Measurements from ENCODE around the gene B3GALT6. TPM values are rescaled to one million over a fixed set of nuclear protein-coding genes. Genes with fewer than 3 reads are reported as not detected.

Gene B3GALT6
- total RNA-seq, 2 donors from 2014 or later: 24.8 to 31.5 TPM

- Mint-ChIP-seq H3K4me1 (no peaks in the 10 kb centered on the region), H3K27me3 (ENCODE audit: insufficient read depth) (no peaks in the 10 kb centered on the region), H3K9me3 (no peaks in the 10 kb centered on the region), H3K27ac (no peak overlapping the region), H3K36me3 (ENCODE audit: low read depth) (peaks cover 28% of the 10 kb centered on the region), H3K4me3 (no peak overlapping the region)
- no peaks in the 10 kb centered on the region for H3K4me1 ChIP-seq (ENCODE audit: control insufficient read depth, insufficient read depth, low read length)
- H3K9ac ChIP-seq (ENCODE audit: extremely low read depth, low read length, poor library complexity, severe bottlenecking): no peak overlapping the region
- H3K4me3 ChIP-seq (ENCODE audit: low read length): no peak overlapping the region
- 93 to 94% methylated on average over 47 to 52 of the region's 52 CpGs for WGBS, 2 experiments (ENCODE audit: insufficient coverage in 1 of 2, insufficient read length in 1 of 2)
- peaks cover 28% of the 10 kb centered on the region for H3K36me3 ChIP-seq (ENCODE audit: control insufficient read depth, insufficient read depth, low read length)
- no peaks in the 10 kb centered on the region for H3K9me3 ChIP-seq (ENCODE audit: control insufficient read depth, low read length)
- peak; percentile 80 for DNase-seq
- H3K27ac ChIP-seq (ENCODE audit: low read depth, low read length): no peak overlapping the region
- TF ChIP-seq CTCF (conservative IDR thresholded peaks at IDR 0.05): no peak
- no peaks in the 10 kb centered on the region for H3K27me3 ChIP-seq (ENCODE audit: control insufficient read depth, insufficient read depth, low read length, poor library complexity, severe bottlenecking)
These were observed 14.2 kb upstream of the B3GALT6 start for GRCh38 chr1:1217621-1218523.

GRCh38 chr1:1218524-1219200 is 13.4 kb upstream of the B3GALT6 start:
- no peaks in the 10 kb centered on the region for H3K9me3 Mint-ChIP-seq
- no peak for TF ChIP-seq CTCF (conservative IDR thresholded peaks at IDR 0.05)
- DNase-seq: no peak
- Histone ChIP-seq H3K36me3 (ENCODE audit: control insufficient read depth, insufficient read depth, low read length) (peaks cover 32% of the 10 kb centered on the region), H3K4me1 (ENCODE audit: control insufficient read depth, insufficient read depth, low read length) (no peaks in the 10 kb centered on the region), H3K9me3 (ENCODE audit: control insufficient read depth, low read length) (no peaks in the 10 kb centered on the region), H3K9ac (ENCODE audit: extremely low read depth, low read length, poor library complexity, severe bottlenecking) (no peak overlapping the region), H3K27me3 (ENCODE audit: control insufficient read depth, insufficient read depth, low read length, poor library complexity, severe bottlenecking) (no peaks in the 10 kb centered on the region), H3K27ac (ENCODE audit: low read depth, low read length) (no peak overlapping the region), H3K4me3 (ENCODE audit: low read length) (no peak overlapping the region)
- no peak overlapping the region for H3K27ac Mint-ChIP-seq
- WGBS, 2 experiments (ENCODE audit: insufficient coverage in 1 of 2, insufficient read length in 1 of 2): 96% methylated on average over 16 to 36 of the region's 36 CpGs
- H3K36me3 Mint-ChIP-seq (ENCODE audit: low read depth): peaks cover 34% of the 10 kb centered on the region
- no peaks in the 10 kb centered on the region for H3K4me1 Mint-ChIP-seq
- no peaks in the 10 kb centered on the region for H3K27me3 Mint-ChIP-seq (ENCODE audit: insufficient read depth)
- H3K4me3 Mint-ChIP-seq: no peak overlapping the region

- peaks cover 38% of the 10 kb centered on the region for H3K36me3 Mint-ChIP-seq (ENCODE audit: low read depth)
- no peaks in the 10 kb centered on the region for H3K27me3 Mint-ChIP-seq (ENCODE audit: insufficient read depth)
- TF ChIP-seq CTCF (conservative IDR thresholded peaks at IDR 0.05): no peak
- H3K27ac Mint-ChIP-seq: no peak overlapping the region
- no peak overlapping the region for H3K4me3 Mint-ChIP-seq
- no peaks in the 10 kb centered on the region for H3K27me3 ChIP-seq (ENCODE audit: control insufficient read depth, insufficient read depth, low read length, poor library complexity, severe bottlenecking)
- peaks cover 32% of the 10 kb centered on the region for H3K36me3 ChIP-seq (ENCODE audit: control insufficient read depth, insufficient read depth, low read length)
- no peaks in the 10 kb centered on the region for H3K9me3 Mint-ChIP-seq
- no peaks in the 10 kb centered on the region for H3K4me1 ChIP-seq (ENCODE audit: control insufficient read depth, insufficient read depth, low read length)
- no peak for DNase-seq
- no peak overlapping the region for H3K27ac ChIP-seq (ENCODE audit: low read depth, low read length)
- 97% methylated on average over 17 to 20 of the region's 20 CpGs for WGBS, 2 experiments (ENCODE audit: insufficient coverage in 1 of 2, insufficient read length in 1 of 2)
- no peak overlapping the region for H3K4me3 ChIP-seq (ENCODE audit: low read length)
- no peak overlapping the region for H3K9ac ChIP-seq (ENCODE audit: extremely low read depth, low read length, poor library complexity, severe bottlenecking)
- H3K9me3 ChIP-seq (ENCODE audit: control insufficient read depth, low read length): no peaks in the 10 kb centered on the region
- no peaks in the 10 kb centered on the region for H3K4me1 Mint-ChIP-seq
These were observed 12.7 kb upstream of the B3GALT6 start for GRCh38 chr1:1219341-1219740.

Data from endodermal cell (in vitro differentiated cells).